ENCODE results near the gene ATCAY. TPM values are rescaled to one million over a fixed set of nuclear protein-coding genes. Genes with fewer than 3 reads are reported as not detected.

ATCAY gene
- total and polyA plus RNA-seq, 2 of the 4 experiments (the other 2 are of a cell fraction): 0.31 to 0.36 TPM

- no peak overlapping the region for H2BK15ac ChIP-seq (ENCODE audit: low read depth, low read length)
- no peak overlapping the region for H3K27ac ChIP-seq (ENCODE audit: insufficient read depth, low read length)
- H2BK20ac ChIP-seq (ENCODE audit: low read depth, low read length): no peak overlapping the region
- DNase-seq: no peak
- no peak overlapping the region for H3K4me2 ChIP-seq (ENCODE audit: low read depth, low read length)
- no peak overlapping the region for H2BK5ac ChIP-seq (ENCODE audit: low read depth, low read length, poor library complexity, severe bottlenecking)
- no peak overlapping the region for H3K9ac ChIP-seq (ENCODE audit: low read depth, low read length)
- peaks cover 7% of the 10 kb centered on the region for H3K4me1 ChIP-seq (ENCODE audit: control insufficient read depth, insufficient read depth, low read length)
- H3K79me1 ChIP-seq (ENCODE audit: low read depth in 1 of 2, low read length in 2 of 2): peaks cover 5 to 25% of the 10 kb centered on the region in 2 experiments; a peak in 3 of 4 replicates
- no peak overlapping the region for H4K8ac ChIP-seq (ENCODE audit: low read depth in 2 of 2, low read length in 2 of 2)
- no peak for ATAC-seq (ENCODE audit: low read depth)
- no peak overlapping the region for H4K5ac ChIP-seq (ENCODE audit: low read depth, low read length)
- H3K9me1 ChIP-seq (ENCODE audit: insufficient read depth, low read length): 0 out of 2 replicates have a peak, but pooled peaks cover 4% of the 10 kb centered on the region
- H2BK120ac ChIP-seq (ENCODE audit: low read depth, low read length): no peak overlapping the region
- H3K23ac ChIP-seq (ENCODE audit: low read depth, low read length): no peak overlapping the region
- peaks cover 39% of the 10 kb centered on the region for H4K20me1 ChIP-seq (ENCODE audit: insufficient read depth, low read length)
- H3K27me3 ChIP-seq (ENCODE audit: control insufficient read depth, insufficient read depth, low read length): no peaks in the 10 kb centered on the region
- POLR2A ChIA-PET (ENCODE audit: unreplicated experiment): no interaction called here
- BruUV-seq (replicated peaks): no TSS peak
- H3K14ac ChIP-seq (replicated peaks; ENCODE audit: low read depth, low read length): no peak overlapping the region
- intact Hi-C loops (cut with micrococcal nuclease): no loop called here
- no peak overlapping the region for H3K4ac ChIP-seq (ENCODE audit: low read depth, low read length)
- no peak overlapping the region for H4K91ac ChIP-seq (ENCODE audit: insufficient read depth, low read depth, low read length)
- no peaks in the 10 kb centered on the region for H3K9me3 ChIP-seq (ENCODE audit: control insufficient read depth, insufficient read depth, low read length)
- in situ Hi-C loops (cut with MboI; ENCODE audit: low sequenced_read_pairs): no loop called here
- no peak overlapping the region for H3K56ac ChIP-seq (ENCODE audit: extremely low read depth, insufficient read depth, low read length)
- dilution Hi-C loops (cut with HindIII; ENCODE audit: low sequenced_read_pairs, unreplicated experiment): no loop called here
- H3K18ac ChIP-seq (ENCODE audit: low read depth, low read length): no peak overlapping the region
- no peak overlapping the region for H2AK5ac ChIP-seq (ENCODE audit: low read depth, low read length)
- H2AK9ac ChIP-seq (replicated peaks; ENCODE audit: low read depth, low read length, poor library complexity): no peak overlapping the region
- 76% methylated on average over 3 of the region's 20 CpGs; no CpG with 5 or more reads in 1 of the 2 experiments for WGBS, 2 experiments (ENCODE audit: extremely low coverage in 2 of 2, insufficient read length in 1 of 2)
- H3K36me3 ChIP-seq (ENCODE audit: control insufficient read depth, insufficient read depth, low read length): peaks cover 2% of the 10 kb centered on the region
- TF ChIP-seq ELK1 (IDR thresholded peaks at IDR 0.05; ENCODE audit: borderline replicate concordance, low read depth, low read length): no peak
- TF ChIP-seq MAZ (IDR thresholded peaks at IDR 0.05; ENCODE audit: borderline replicate concordance, low read depth, low read length): no peak
- TF ChIP-seq BHLHE40 (IDR thresholded peaks at IDR 0.05; ENCODE audit: low read depth, low read length): no peak
- no peak for TF ChIP-seq USF2 (IDR thresholded peaks at IDR 0.05; ENCODE audit: low read depth, low read length)
- no peak for TF ChIP-seq NFE2L2 (IDR thresholded peaks at IDR 0.05; ENCODE audit: low read depth, low read length)
- no peak for TF ChIP-seq MXI1 (IDR thresholded peaks at IDR 0.05; ENCODE audit: borderline replicate concordance, low read depth, low read length)
- no peak for TF ChIP-seq POLR2A (IDR thresholded peaks at IDR 0.05; ENCODE audit: low read depth, low read length)
- TF ChIP-seq CEBPB (IDR thresholded peaks at IDR 0.05; ENCODE audit: low read depth, low read length): no peak
- no peak for TF ChIP-seq SMC3 (IDR thresholded peaks at IDR 0.05; ENCODE audit: low read depth, low read length)
- TF ChIP-seq, protein P1, sequence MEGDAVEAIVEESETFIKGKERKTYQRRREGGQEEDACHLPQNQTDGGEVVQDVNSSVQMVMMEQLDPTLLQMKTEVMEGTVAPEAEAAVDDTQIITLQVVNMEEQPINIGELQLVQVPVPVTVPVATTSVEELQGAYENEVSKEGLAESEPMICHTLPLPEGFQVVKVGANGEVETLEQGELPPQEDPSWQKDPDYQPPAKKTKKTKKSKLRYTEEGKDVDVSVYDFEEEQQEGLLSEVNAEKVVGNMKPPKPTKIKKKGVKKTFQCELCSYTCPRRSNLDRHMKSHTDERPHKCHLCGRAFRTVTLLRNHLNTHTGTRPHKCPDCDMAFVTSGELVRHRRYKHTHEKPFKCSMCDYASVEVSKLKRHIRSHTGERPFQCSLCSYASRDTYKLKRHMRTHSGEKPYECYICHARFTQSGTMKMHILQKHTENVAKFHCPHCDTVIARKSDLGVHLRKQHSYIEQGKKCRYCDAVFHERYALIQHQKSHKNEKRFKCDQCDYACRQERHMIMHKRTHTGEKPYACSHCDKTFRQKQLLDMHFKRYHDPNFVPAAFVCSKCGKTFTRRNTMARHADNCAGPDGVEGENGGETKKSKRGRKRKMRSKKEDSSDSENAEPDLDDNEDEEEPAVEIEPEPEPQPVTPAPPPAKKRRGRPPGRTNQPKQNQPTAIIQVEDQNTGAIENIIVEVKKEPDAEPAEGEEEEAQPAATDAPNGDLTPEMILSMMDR (conservative IDR thresholded peaks at IDR 0.05; ENCODE audit: low read depth, low read length): no peak
- no peak for TF ChIP-seq RCOR1 (IDR thresholded peaks at IDR 0.05; ENCODE audit: insufficient replicate concordance, low read length)
- CTCF ChIA-PET: no interaction called here
- no peak overlapping the region for H2AFZ ChIP-seq (replicated peaks; ENCODE audit: low read length, poor library complexity)
- H3K4me3 ChIP-seq (ENCODE audit: insufficient read depth, low read depth, low read length): no peak overlapping the region
Observed at GRCh38 chr19:3949997-3950859, 69.7 kb downstream of the ATCAY start.
